Measurements from ENCODE around the gene GLIPR2.
"Not testable (repeated sequence)": the region's sequence is repeated elsewhere in the genome, so short reads cannot be mapped to it uniquely, and the experiment has no call there.

GLIPR2 gene

GRCh38 chr9:36173861-36174260 lies 37.3 kb downstream of the GLIPR2 start:
- H3K4me3 ChIP-seq (ENCODE audit: low read depth, low read length) = no peak overlapping the region
- no peak for TF ChIP-seq MAX (IDR thresholded peaks at IDR 0.05; ENCODE audit: low read depth, low read length)
- no peak for TF ChIP-seq CTCF (IDR thresholded peaks at IDR 0.05; ENCODE audit: low read depth, low read length)
- TF ChIP-seq MYC (IDR thresholded peaks at IDR 0.05; ENCODE audit: low read depth, low read length) = no peak
- no peak for TF ChIP-seq POLR2A (IDR thresholded peaks at IDR 0.05; ENCODE audit: extremely low read depth, insufficient read length)
- DNase-seq (ENCODE audit: low read depth) = no peak

- no peak for TF ChIP-seq MYC (IDR thresholded peaks at IDR 0.05; ENCODE audit: low read depth, low read length)
- no peak overlapping the region for H3K4me3 ChIP-seq (ENCODE audit: low read depth, low read length)
- no peak for DNase-seq (ENCODE audit: low read depth)
These were observed 37.7 kb downstream of the GLIPR2 start for GRCh38 chr9:36174271-36174670.

- H3K4me3 ChIP-seq (ENCODE audit: low read depth, low read length) = no peak overlapping the region
- TF ChIP-seq POLR2A (IDR thresholded peaks at IDR 0.05; ENCODE audit: extremely low read depth, insufficient read length) (no peak), MYC (IDR thresholded peaks at IDR 0.05; ENCODE audit: low read depth, low read length) (no peak), CTCF (IDR thresholded peaks at IDR 0.05; ENCODE audit: low read depth, low read length) (no peak), MAX (IDR thresholded peaks at IDR 0.05; ENCODE audit: low read depth, low read length) (no peak)
- DNase-seq (ENCODE audit: low read depth) = no peak
These were observed 38.2 kb downstream of the GLIPR2 start for GRCh38 chr9:36174731-36175130.

- not testable (repeated sequence) for DNase-seq (ENCODE audit: low read depth); H3K4me3 ChIP-seq (ENCODE audit: low read depth, low read length)
These were observed 38.7 kb downstream of the GLIPR2 start for GRCh38 chr9:36175209-36175608.

- not testable (repeated sequence) for DNase-seq (ENCODE audit: low read depth); H3K4me3 ChIP-seq (ENCODE audit: low read depth, low read length)
These were observed 40.0 kb downstream of the GLIPR2 start for GRCh38 chr9:36176496-36176895.

GRCh38 chr9:36177571-36177970 lies 41.0 kb downstream of the GLIPR2 start:
- DNase-seq (ENCODE audit: low read depth) = no peak
- H3K4me3 ChIP-seq (ENCODE audit: low read depth, low read length) = no peak overlapping the region
- TF ChIP-seq POLR2A (IDR thresholded peaks at IDR 0.05; ENCODE audit: extremely low read depth, insufficient read length) (no peak), MAX (IDR thresholded peaks at IDR 0.05; ENCODE audit: low read depth, low read length) (no peak), CTCF (IDR thresholded peaks at IDR 0.05; ENCODE audit: low read depth, low read length) (no peak), MYC (IDR thresholded peaks at IDR 0.05; ENCODE audit: low read depth, low read length) (no peak)

- not testable (repeated sequence) for DNase-seq (ENCODE audit: low read depth); H3K4me3 ChIP-seq (ENCODE audit: low read depth, low read length)
These were observed 43.7 kb downstream of the GLIPR2 start for GRCh38 chr9:36180243-36180642.

GRCh38 chr9:36187414-36187813 lies 50.9 kb downstream of the GLIPR2 start:
- TF ChIP-seq MYC (IDR thresholded peaks at IDR 0.05; ENCODE audit: low read depth, low read length) = no peak
- no peak for TF ChIP-seq POLR2A (IDR thresholded peaks at IDR 0.05; ENCODE audit: extremely low read depth, insufficient read length)
- TF ChIP-seq MAX (IDR thresholded peaks at IDR 0.05; ENCODE audit: low read depth, low read length) = no peak
- no peak for TF ChIP-seq CTCF (IDR thresholded peaks at IDR 0.05; ENCODE audit: low read depth, low read length)
- no peak for DNase-seq (ENCODE audit: low read depth)
- H3K4me3 ChIP-seq (ENCODE audit: low read depth, low read length) = no peak overlapping the region
